Caco-2 (cell line): Measurements from ENCODE around the gene MGAT4D. TPM values are rescaled to one million over a fixed set of nuclear protein-coding genes. Genes with fewer than 3 reads are reported as not detected.

Experiments used
- BruUV-seq: library from RNA; stranded (reverse); fragments of 400-500 nt; replicated peaks from 2 replicates; lab custom pipeline; 2021; lab: Mats Ljungman, UMichigan
- CTCF ChIA-PET: fragments of 300-600 bp; sonication (Branson Sonifier 250); formaldehyde crosslinking; loops from one replicate; lab custom pipeline; 2022; ENCODE audit warnings: antibody characterized with exemption; lab: Charles Lee
- POLR2A ChIA-PET: fragments of 300-600 bp; sonication (Branson Sonifier 250); formaldehyde crosslinking; loops from one replicate; lab custom pipeline; 2022; ENCODE audit warnings: antibody characterized with exemption; lab: Charles Lee
- DNase-seq, 2 experiments: peaks; one replicate each; pipeline versions ENCODE4 v3.0.0 to v3.0.0-alpha.2; 2020 to 2022
- H3K27me3 ChIP-seq: replicated peaks from 2 replicates; pipeline ENCODE4 v1.6.0; 2011; ENCODE audit warnings: low read length; ENCODE audit not compliant: control insufficient read depth, insufficient read depth
- H3K36me3 ChIP-seq: 2 replicates; pipeline ENCODE4 v1.5.1; 2011; ENCODE audit warnings: low read length; ENCODE audit not compliant: control insufficient read depth, insufficient read depth
- H3K4me1 ChIP-seq: fragments of 250-450 bp; sonication (Bioruptor Pico); 2 replicates; pipeline ENCODE4 v1.5.1; 2020; ENCODE audit warnings: mild to moderate bottlenecking
- H3K4me3 ChIP-seq: 2 replicates; pipeline ENCODE4 v1.5.1; 2011; ENCODE audit warnings: low read depth, mild to moderate bottlenecking, control low read depth, low read length
- H3K9me3 ChIP-seq: fragments of 250-450 bp; sonication (Bioruptor Pico); 2 replicates; pipeline ENCODE4 v1.5.1; 2020; ENCODE audit warnings: mild to moderate bottlenecking, moderate library complexity
- H3K27ac Mint-ChIP-seq: one replicate; pipeline ENCODE4 v1.8.0; 2022; ENCODE audit warnings: mixed read lengths; ENCODE audit not compliant: unreplicated experiment
- H3K27me3 Mint-ChIP-seq: one replicate; pipeline ENCODE4 v1.8.0; 2022; ENCODE audit warnings: mixed read lengths; ENCODE audit not compliant: insufficient read depth, unreplicated experiment
- H3K36me3 Mint-ChIP-seq: one replicate; pipeline ENCODE4 v1.8.0; 2022; ENCODE audit warnings: mild to moderate bottlenecking, mixed read lengths; ENCODE audit not compliant: insufficient read depth, unreplicated experiment
- H3K4me1 Mint-ChIP-seq: one replicate; pipeline ENCODE4 v1.8.0; 2022; ENCODE audit warnings: low read depth, mixed read lengths; ENCODE audit not compliant: unreplicated experiment
- H3K4me3 Mint-ChIP-seq: one replicate; pipeline ENCODE4 v1.8.0; 2022; ENCODE audit warnings: mild to moderate bottlenecking, moderate library complexity, mixed read lengths; ENCODE audit not compliant: unreplicated experiment
- H3K9me3 Mint-ChIP-seq: one replicate; pipeline ENCODE4 v1.8.0; 2022; ENCODE audit warnings: mixed read lengths; ENCODE audit not compliant: unreplicated experiment
- CTCF ChIP-seq, 2 experiments: fragments of 200-600 bp in 1 of 2; IDR thresholded peaks; 1 replicate in 1 of 2; 2 replicates in 1 of 2; pipeline versions ENCODE4 v1.5.1 to v1.8.0; 2011 to 2022; ENCODE audit warnings: antibody characterized with exemption in 1 of 2, control low read depth in 1 of 2, inconsistent platforms in 1 of 2, low read depth in 1 of 2, low read length in 1 of 2, mild to moderate bottlenecking in 1 of 2, moderate library complexity in 1 of 2; ENCODE audit not compliant: insufficient read depth in 1 of 2, severe bottlenecking in 1 of 2, unreplicated experiment in 1 of 2
- intact Hi-C: fragments of 100-400 bp; cut with micrococcal nuclease; formaldehyde crosslinking; loops from one replicate; pipeline ENCODE4 v1.10.0; 2022; ENCODE audit not compliant: unreplicated experiment
- total RNA-seq: library from RNA; stranded (reverse); gene quantifications from 2 replicates; pipeline ENCODE4 v1.2.3, GENCODE V29; 2022

The MGAT4D gene
- total RNA-seq, 1 experiment from 2014 or later: not detected

DNA sequence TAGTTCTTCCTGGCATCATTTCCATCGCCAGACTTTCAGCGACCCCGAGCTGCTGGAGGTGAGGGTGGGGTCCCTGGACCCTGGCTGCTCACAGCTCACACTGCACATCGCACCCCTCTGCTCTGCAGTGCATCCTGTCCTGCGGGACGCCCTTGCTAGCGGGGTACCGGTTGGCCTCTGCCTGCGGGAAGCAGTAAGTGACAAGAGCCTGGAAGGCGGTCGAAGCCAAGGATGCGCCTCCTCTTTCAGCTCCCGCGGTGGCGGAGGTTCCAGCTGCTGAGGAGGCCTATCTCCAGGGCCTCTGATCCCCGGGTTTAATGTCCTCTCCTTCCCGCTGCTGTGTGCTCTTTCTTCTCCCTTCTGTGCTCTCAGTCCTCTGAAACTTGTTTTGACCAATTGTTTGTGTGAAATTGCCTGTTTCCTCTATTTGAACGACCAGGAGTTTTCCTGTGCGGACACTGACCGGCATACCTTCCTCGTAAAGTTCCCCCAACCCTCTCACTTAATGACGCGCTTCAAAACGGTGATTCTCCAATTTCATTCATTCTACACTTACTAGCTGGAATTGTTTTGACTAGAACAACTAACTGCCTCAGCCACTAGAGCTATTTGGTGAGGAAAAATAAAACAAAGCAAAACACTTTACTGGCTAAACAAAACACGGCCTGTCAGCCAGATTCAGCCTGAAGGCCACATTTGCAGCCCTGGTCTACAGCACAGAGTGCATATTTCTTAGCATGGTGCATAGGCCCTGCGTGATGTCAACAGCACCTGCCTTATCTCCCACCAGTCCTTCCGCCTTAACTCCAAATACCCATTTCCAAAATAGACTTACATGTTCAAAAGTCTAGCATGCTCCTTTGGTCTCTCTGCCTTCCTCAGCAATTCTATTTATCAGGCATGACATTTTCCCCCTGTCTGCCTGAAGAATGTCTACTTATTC lies 28.0 kb downstream of the MGAT4D start:
- no peak for DNase-seq
- ChIA-PET POLR2A (no interaction called here), CTCF (no interaction called here)
- Histone ChIP-seq H3K36me3 (no peaks in the 10 kb centered on the region), H3K4me1 (no peaks in the 10 kb centered on the region), H3K27me3 (no peaks in the 10 kb centered on the region), H3K4me3 (no peak overlapping the region), H3K9me3 (no peaks in the 10 kb centered on the region)
- Mint-ChIP-seq H3K4me1 (no peaks in the 10 kb centered on the region), H3K36me3 (no peaks in the 10 kb centered on the region), H3K9me3 (no peaks in the 10 kb centered on the region), H3K4me3 (no peak overlapping the region), H3K27me3 (peaks cover 14% of the 10 kb centered on the region), H3K27ac (no peak overlapping the region)
- no peak for TF ChIP-seq CTCF (IDR thresholded peaks at IDR 0.05; ENCODE audit: insufficient read depth in 1 of 2, low read depth in 1 of 2, low read length in 1 of 2, severe bottlenecking in 1 of 2, unreplicated experiment in 1 of 2)
- intact Hi-C loops: no loop called here
- no TSS peak for BruUV-seq

- ChIA-PET POLR2A (no interaction called here), CTCF (no interaction called here)
- BruUV-seq: no TSS peak
- H3K36me3 Mint-ChIP-seq: no peaks in the 10 kb centered on the region
- no peaks in the 10 kb centered on the region for H3K4me1 ChIP-seq
- no peak for DNase-seq
- H3K9me3 Mint-ChIP-seq: no peaks in the 10 kb centered on the region
- no peak overlapping the region for H3K4me3 ChIP-seq
- no peak overlapping the region for H3K4me3 Mint-ChIP-seq
- H3K27ac Mint-ChIP-seq: no peak overlapping the region
- no peak for TF ChIP-seq CTCF (IDR thresholded peaks at IDR 0.05; ENCODE audit: insufficient read depth in 1 of 2, low read depth in 1 of 2, low read length in 1 of 2, severe bottlenecking in 1 of 2, unreplicated experiment in 1 of 2)
- intact Hi-C loops: no loop called here
- no peaks in the 10 kb centered on the region for H3K4me1 Mint-ChIP-seq
- peaks cover 10% of the 10 kb centered on the region for H3K27me3 Mint-ChIP-seq
- no peaks in the 10 kb centered on the region for H3K9me3 ChIP-seq
- H3K36me3 ChIP-seq: no peaks in the 10 kb centered on the region
- no peaks in the 10 kb centered on the region for H3K27me3 ChIP-seq
Observed at GRCh38 chr4:140466146-140466545, 31.9 kb downstream of the MGAT4D start.

DNA sequence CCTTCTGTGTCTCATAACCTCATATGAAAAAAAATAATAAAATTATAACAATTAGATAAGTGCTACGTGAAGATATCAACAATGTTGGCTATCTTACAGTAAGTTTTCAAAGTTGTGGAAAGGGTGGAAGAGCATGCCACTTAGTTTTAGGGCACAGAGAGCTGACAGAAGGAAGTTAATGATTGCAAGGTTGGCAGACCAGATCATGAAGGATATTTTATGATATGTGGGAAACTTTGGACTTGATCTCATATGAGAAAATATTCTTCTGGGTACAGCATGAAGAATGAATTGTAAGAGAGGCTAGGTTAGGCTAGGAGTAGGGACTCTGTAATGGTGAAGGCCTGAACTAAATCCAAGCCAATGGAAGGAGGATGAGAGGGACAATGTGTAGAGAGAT lies 34.5 kb downstream of the MGAT4D start:
- H3K4me1 ChIP-seq: no peaks in the 10 kb centered on the region
- BruUV-seq: no TSS peak
- Mint-ChIP-seq H3K27ac (no peak overlapping the region), H3K36me3 (no peaks in the 10 kb centered on the region), H3K4me3 (no peak overlapping the region), H3K4me1 (no peaks in the 10 kb centered on the region), H3K9me3 (no peaks in the 10 kb centered on the region), H3K27me3 (peaks cover under 1% of the 10 kb centered on the region)
- POLR2A ChIA-PET: no interaction called here
- no peaks in the 10 kb centered on the region for H3K27me3 ChIP-seq
- intact Hi-C loops: no loop called here
- no peaks in the 10 kb centered on the region for H3K9me3 ChIP-seq
- H3K36me3 ChIP-seq: no peaks in the 10 kb centered on the region
- no peak overlapping the region for H3K4me3 ChIP-seq
- DNase-seq: no peak
- CTCF ChIA-PET: no interaction called here
- TF ChIP-seq CTCF (IDR thresholded peaks at IDR 0.05; ENCODE audit: insufficient read depth in 1 of 2, low read depth in 1 of 2, low read length in 1 of 2, severe bottlenecking in 1 of 2, unreplicated experiment in 1 of 2): no peak
